Measurements from ENCODE around the gene TMEM161A. TPM values are rescaled to one million over a fixed set of nuclear protein-coding genes. Genes with fewer than 3 reads are reported as not detected.

The TMEM161A gene
- polyA plus RNA-seq, 1 donor from 2014 or later = 19.5 TPM

DNA sequence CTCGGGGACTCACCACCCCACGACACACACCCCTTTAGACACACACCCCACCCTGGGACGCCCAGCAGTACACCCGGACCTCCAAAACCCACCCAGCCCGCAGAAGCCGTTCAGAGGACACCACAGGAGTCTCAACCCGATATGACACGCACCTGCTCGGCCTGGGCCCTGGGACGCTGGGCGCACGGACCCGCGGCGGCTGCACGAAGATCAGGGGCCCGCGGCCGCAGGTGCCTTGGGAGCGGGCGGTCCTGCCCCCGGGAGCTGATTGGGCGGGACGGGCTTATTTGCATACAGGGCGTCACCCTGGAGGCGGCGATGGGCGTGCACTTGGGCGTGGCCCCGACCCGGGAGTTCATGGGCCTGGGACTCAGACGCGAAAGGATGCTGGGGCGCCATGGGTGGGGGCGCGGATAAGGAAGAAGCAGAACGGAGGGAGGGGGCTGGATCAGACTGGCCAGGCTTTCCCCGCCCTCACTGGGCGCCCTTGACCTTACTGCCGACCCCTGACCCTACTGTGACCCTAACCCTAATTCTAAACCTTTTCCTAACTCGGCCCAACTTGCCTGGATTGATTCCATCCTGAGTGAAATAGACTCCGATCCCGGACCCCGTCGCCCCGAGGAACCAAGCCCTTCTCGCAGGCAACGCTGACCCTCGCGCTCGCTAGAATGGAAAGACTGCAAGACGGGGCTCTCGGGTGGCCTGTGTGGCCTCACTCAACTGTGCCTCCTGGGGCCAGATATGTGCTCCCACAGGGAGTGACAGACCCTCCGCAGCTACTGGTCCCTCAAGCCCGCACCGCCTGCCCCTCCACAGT lies 32.0 kb upstream of the TMEM161A start, which contains the start of gene MEF2B:
Gene MEF2B (minus strand): TSS at position 211 of the 820 bp plus-strand sequence. CDS start 19,528 bp downstream, outside the sequence.
- Histone ChIP-seq H3K4me3 (ENCODE audit: low read length) (peak within 1 kb of the TSS; percentile 61), H2AFZ (ENCODE audit: low read depth, low read length) (no peak within 1 kb of the TSS), H3F3A (ENCODE audit: insufficient read depth, low read length, poor library complexity, severe bottlenecking) (no peaks in the 10 kb centered on the region), H3K27me3 (ENCODE audit: insufficient read depth, low read depth, low read length) (peaks cover 14% of the 10 kb centered on the region), H3K9ac (ENCODE audit: low read length) (no peak within 1 kb of the TSS), H3K27ac (ENCODE audit: low read length) (no peak within 1 kb of the TSS), H3K36me3 (ENCODE audit: insufficient read depth, low read length) (no peaks in the 10 kb centered on the region), H3K9me3 (ENCODE audit: low read length) (no peaks in the 10 kb centered on the region), H3K9me2 (ENCODE audit: insufficient read depth, low read length) (no peaks in the 10 kb centered on the region), H3K79me2 (replicated peaks; ENCODE audit: insufficient read depth, low read length) (no peaks in the 10 kb centered on the region), H3K4me2 (ENCODE audit: low read length) (no peak within 1 kb of the TSS), H4K20me1 (ENCODE audit: insufficient read depth) (no peaks in the 10 kb centered on the region)
- TF ChIP-seq RAD21 (conservative IDR thresholded peaks at IDR 0.05) (no peak), EP300 (conservative IDR thresholded peaks at IDR 0.05; ENCODE audit: poor library complexity, severe bottlenecking) (no peak), EZH2 (IDR thresholded peaks at IDR 0.05; ENCODE audit: borderline replicate concordance, insufficient read depth, low read length, poor library complexity, severe bottlenecking) (no peak), MXI1 (conservative IDR thresholded peaks at IDR 0.05; ENCODE audit: poor library complexity, severe bottlenecking) (no peak), TAF1 (IDR thresholded peaks at IDR 0.05; ENCODE audit: low read depth) (no peak), SMC3 (conservative IDR thresholded peaks at IDR 0.05; ENCODE audit: poor library complexity) (no peak)

DNA sequence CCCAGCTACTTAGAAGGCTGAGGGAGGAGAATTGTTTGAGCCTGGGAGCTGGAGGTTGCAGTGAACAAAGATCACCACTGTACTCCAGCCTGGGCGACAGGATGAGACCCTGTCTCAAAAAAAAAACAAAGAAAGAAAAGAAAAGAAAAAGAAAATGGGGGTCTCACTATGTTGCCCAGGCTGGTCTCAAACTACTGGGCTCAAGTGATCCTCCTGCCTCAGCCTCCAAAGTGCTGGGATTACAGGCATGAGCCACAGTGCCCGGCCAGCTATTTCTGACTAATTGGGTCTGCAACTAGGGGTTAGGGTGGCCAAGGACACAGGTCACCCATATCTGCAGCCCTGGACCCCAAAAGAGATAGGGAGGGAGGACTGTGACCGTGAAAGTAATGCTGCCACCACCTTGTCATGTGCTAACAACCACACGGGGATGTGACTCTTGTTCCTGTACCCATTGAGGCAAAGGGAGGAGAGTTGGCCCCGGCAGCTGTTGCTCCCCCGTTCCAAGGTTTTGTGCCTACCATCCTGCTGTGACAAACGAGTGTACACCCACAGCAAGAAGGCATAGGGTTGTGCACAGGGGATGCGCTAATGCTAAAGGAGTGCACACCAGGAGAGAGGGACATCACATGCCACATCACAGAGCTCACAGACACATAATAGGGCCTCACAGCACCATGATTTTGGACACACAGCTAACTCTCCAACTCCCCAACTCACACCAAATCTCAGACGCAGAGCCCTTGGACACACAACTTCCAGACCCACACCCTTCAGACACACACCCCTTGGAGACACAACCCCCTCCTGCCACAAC lies 31.2 kb upstream of the TMEM161A start:
- Histone ChIP-seq H3K27ac (ENCODE audit: low read length) (no peak overlapping the region), H3K27me3 (ENCODE audit: insufficient read depth, low read depth, low read length) (peaks cover 14% of the 10 kb centered on the region), H3K9ac (ENCODE audit: low read length) (no peak overlapping the region), H3K36me3 (ENCODE audit: insufficient read depth, low read length) (no peaks in the 10 kb centered on the region), H3K9me2 (ENCODE audit: insufficient read depth, low read length) (no peaks in the 10 kb centered on the region), H3K9me3 (ENCODE audit: low read length) (no peaks in the 10 kb centered on the region), H4K20me1 (ENCODE audit: insufficient read depth) (no peaks in the 10 kb centered on the region), H2AFZ (ENCODE audit: low read depth, low read length) (no peak overlapping the region), H3K79me2 (replicated peaks; ENCODE audit: insufficient read depth, low read length) (no peaks in the 10 kb centered on the region), H3K4me2 (ENCODE audit: low read length) (no peak overlapping the region), H3K4me3 (ENCODE audit: low read length) (peak overlapping the region; percentile 61), H3F3A (ENCODE audit: insufficient read depth, low read length, poor library complexity, severe bottlenecking) (no peaks in the 10 kb centered on the region)
- TF ChIP-seq EZH2 (IDR thresholded peaks at IDR 0.05; ENCODE audit: borderline replicate concordance, insufficient read depth, low read length, poor library complexity, severe bottlenecking) = no peak

DNA sequence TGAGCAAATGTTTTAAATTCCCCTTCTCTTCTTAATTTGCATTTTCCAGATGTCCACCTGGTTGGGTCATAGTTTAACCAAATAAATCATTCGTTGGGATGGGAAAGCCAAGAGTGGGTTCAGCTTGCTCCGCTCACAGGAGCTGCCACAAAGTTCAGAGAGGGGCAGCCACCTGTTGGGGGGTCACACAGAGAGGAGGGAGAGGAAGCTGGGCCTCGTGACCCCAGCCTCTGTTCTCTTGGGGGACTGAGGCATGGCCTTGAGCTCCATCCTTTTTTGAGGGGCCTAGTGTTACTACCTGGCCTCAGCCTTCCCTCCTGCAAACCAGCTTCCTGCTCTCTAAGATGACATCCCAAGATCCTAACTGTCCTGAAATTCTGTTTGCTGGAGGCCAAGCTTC lies 29.3 kb upstream of the TMEM161A start:
- H3K36me3 ChIP-seq (ENCODE audit: insufficient read depth, low read length) = no peaks in the 10 kb centered on the region
- H3F3A ChIP-seq (ENCODE audit: insufficient read depth, low read length, poor library complexity, severe bottlenecking) = no peaks in the 10 kb centered on the region
- no peak overlapping the region for H3K4me2 ChIP-seq (ENCODE audit: low read length)
- no peak overlapping the region for H2AFZ ChIP-seq (ENCODE audit: low read depth, low read length)
- TF ChIP-seq RAD21 (conservative IDR thresholded peaks at IDR 0.05) = no peak
- no peak for TF ChIP-seq EZH2 (IDR thresholded peaks at IDR 0.05; ENCODE audit: borderline replicate concordance, insufficient read depth, low read length, poor library complexity, severe bottlenecking)
- TF ChIP-seq EP300 (conservative IDR thresholded peaks at IDR 0.05; ENCODE audit: poor library complexity, severe bottlenecking) = no peak
- TF ChIP-seq, protein P1, sequence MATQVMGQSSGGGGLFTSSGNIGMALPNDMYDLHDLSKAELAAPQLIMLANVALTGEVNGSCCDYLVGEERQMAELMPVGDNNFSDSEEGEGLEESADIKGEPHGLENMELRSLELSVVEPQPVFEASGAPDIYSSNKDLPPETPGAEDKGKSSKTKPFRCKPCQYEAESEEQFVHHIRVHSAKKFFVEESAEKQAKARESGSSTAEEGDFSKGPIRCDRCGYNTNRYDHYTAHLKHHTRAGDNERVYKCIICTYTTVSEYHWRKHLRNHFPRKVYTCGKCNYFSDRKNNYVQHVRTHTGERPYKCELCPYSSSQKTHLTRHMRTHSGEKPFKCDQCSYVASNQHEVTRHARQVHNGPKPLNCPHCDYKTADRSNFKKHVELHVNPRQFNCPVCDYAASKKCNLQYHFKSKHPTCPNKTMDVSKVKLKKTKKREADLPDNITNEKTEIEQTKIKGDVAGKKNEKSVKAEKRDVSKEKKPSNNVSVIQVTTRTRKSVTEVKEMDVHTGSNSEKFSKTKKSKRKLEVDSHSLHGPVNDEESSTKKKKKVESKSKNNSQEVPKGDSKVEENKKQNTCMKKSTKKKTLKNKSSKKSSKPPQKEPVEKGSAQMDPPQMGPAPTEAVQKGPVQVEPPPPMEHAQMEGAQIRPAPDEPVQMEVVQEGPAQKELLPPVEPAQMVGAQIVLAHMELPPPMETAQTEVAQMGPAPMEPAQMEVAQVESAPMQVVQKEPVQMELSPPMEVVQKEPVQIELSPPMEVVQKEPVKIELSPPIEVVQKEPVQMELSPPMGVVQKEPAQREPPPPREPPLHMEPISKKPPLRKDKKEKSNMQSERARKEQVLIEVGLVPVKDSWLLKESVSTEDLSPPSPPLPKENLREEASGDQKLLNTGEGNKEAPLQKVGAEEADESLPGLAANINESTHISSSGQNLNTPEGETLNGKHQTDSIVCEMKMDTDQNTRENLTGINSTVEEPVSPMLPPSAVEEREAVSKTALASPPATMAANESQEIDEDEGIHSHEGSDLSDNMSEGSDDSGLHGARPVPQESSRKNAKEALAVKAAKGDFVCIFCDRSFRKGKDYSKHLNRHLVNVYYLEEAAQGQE (IDR thresholded peaks at IDR 0.05; ENCODE audit: borderline replicate concordance) = no peak
- TF ChIP-seq MXI1 (conservative IDR thresholded peaks at IDR 0.05; ENCODE audit: poor library complexity, severe bottlenecking) = no peak
- TF ChIP-seq TAF1 (IDR thresholded peaks at IDR 0.05; ENCODE audit: low read depth) = no peak
- TF ChIP-seq SMC3 (conservative IDR thresholded peaks at IDR 0.05; ENCODE audit: poor library complexity) = no peak
- TF ChIP-seq POLR2AphosphoS5 (IDR thresholded peaks at IDR 0.05) = no peak
- TF ChIP-seq, protein P2, sequence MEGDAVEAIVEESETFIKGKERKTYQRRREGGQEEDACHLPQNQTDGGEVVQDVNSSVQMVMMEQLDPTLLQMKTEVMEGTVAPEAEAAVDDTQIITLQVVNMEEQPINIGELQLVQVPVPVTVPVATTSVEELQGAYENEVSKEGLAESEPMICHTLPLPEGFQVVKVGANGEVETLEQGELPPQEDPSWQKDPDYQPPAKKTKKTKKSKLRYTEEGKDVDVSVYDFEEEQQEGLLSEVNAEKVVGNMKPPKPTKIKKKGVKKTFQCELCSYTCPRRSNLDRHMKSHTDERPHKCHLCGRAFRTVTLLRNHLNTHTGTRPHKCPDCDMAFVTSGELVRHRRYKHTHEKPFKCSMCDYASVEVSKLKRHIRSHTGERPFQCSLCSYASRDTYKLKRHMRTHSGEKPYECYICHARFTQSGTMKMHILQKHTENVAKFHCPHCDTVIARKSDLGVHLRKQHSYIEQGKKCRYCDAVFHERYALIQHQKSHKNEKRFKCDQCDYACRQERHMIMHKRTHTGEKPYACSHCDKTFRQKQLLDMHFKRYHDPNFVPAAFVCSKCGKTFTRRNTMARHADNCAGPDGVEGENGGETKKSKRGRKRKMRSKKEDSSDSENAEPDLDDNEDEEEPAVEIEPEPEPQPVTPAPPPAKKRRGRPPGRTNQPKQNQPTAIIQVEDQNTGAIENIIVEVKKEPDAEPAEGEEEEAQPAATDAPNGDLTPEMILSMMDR (IDR thresholded peaks at IDR 0.05; ENCODE audit: poor library complexity, severe bottlenecking) = no peak
- H3K9me2 ChIP-seq (ENCODE audit: insufficient read depth, low read length) = no peaks in the 10 kb centered on the region
- no peaks in the 10 kb centered on the region for H3K9me3 ChIP-seq (ENCODE audit: low read length)
- no peak overlapping the region for H3K9ac ChIP-seq (ENCODE audit: low read length)
- H3K27me3 ChIP-seq (ENCODE audit: insufficient read depth, low read depth, low read length) = peaks cover 14% of the 10 kb centered on the region
- H3K79me2 ChIP-seq (replicated peaks; ENCODE audit: insufficient read depth, low read length) = no peaks in the 10 kb centered on the region
- H4K20me1 ChIP-seq (ENCODE audit: insufficient read depth) = no peaks in the 10 kb centered on the region
- no peak overlapping the region for H3K27ac ChIP-seq (ENCODE audit: low read length)
- no peak overlapping the region for H3K4me3 ChIP-seq (ENCODE audit: low read length)

All from neural cell (in vitro differentiated cells).